Measurements from ENCODE around the gene TPD52L1. TPM values are rescaled to one million over a fixed set of nuclear protein-coding genes. Genes with fewer than 3 reads are reported as not detected.
"Not testable (repeated sequence)": the region's sequence is repeated elsewhere in the genome, so short reads cannot be mapped to it uniquely, and the experiment has no call there.

The TPD52L1 gene
- total RNA-seq, 4 donors from 2014 or later: 13.4 to 39.6 (median 21.2) TPM

DNA sequence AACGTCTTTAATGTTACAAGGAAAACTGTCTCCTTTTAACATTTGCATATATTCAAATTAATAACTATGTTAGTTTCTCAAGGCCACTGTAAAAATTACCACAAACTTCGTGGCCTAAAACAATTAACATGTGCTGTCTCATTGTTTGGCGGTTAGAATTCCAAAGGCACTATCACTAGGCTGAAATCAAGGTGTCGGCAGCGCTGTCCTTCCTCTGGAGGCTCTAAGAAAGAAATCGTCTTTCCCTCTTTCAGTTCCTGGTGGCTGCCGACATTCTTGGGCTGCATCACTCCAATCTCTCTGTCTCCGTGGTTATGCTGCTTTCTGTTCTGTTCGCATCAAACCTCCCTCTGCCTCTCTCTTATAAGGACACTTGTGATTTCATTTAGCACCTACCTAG is 4.2 kb downstream of the TPD52L1 start:
- no peak for DNase-seq
- no peak overlapping the region for H3K27ac ChIP-seq
- H3K36me3 ChIP-seq: no peaks in the 10 kb centered on the region
- H3K4me1 ChIP-seq: peaks cover 0 to 3% (median 0%) of the 10 kb centered on the region in 4 donors
- no peaks in the 10 kb centered on the region for H3K27me3 ChIP-seq
- TF ChIP-seq, protein P1, sequence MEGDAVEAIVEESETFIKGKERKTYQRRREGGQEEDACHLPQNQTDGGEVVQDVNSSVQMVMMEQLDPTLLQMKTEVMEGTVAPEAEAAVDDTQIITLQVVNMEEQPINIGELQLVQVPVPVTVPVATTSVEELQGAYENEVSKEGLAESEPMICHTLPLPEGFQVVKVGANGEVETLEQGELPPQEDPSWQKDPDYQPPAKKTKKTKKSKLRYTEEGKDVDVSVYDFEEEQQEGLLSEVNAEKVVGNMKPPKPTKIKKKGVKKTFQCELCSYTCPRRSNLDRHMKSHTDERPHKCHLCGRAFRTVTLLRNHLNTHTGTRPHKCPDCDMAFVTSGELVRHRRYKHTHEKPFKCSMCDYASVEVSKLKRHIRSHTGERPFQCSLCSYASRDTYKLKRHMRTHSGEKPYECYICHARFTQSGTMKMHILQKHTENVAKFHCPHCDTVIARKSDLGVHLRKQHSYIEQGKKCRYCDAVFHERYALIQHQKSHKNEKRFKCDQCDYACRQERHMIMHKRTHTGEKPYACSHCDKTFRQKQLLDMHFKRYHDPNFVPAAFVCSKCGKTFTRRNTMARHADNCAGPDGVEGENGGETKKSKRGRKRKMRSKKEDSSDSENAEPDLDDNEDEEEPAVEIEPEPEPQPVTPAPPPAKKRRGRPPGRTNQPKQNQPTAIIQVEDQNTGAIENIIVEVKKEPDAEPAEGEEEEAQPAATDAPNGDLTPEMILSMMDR (IDR thresholded peaks at IDR 0.05): no peak
- TF ChIP-seq POLR2A (IDR thresholded peaks at IDR 0.05): no peak
- no peak overlapping the region for H3K4me3 ChIP-seq
- H3K9me3 ChIP-seq: no peaks in the 10 kb centered on the region

DNA sequence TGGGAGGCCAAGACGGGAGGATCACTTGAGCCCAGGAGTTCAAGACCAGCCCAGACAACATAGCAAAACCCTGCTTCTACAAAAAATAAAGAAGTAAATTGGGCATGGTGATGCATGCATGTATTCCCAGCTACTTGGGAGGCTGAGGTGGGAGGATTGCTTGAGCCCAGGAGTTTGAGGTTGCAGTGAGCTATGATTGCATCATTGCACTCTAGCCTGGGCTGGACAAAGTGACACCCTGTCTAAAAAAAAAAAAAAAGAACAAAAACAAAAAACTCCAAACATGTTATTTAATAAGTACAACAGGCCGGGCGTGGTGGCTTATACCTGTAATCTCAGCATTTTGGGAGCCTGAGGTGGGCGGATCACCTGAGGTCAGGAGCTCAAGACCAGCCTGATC is 9.8 kb downstream of the TPD52L1 start:
- H3K27me3 ChIP-seq, H3K9me3 ChIP-seq, H3K36me3 ChIP-seq, H3K27ac ChIP-seq, DNase-seq, H3K4me3 ChIP-seq, H3K4me1 ChIP-seq: not testable (repeated sequence)

DNA sequence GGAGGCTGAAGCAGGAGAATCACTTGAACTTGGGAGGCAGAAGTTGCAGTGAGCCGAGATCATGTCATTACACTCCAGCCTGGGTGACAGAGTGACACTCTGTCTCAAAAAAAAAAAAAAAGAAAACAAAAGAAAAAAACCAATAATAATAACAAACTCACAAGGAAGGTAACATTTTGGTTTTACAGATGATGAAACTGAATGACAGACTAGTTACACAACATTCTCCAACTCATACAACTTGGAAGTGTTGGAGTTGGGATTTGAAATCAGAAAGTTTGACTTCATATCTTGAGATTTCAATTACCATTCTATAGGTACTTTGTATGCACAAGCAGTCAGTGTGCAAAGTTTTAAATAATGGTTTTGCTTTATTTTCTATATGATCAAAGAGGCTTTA is 10.2 kb downstream of the TPD52L1 start:
- Histone ChIP-seq H3K9me3 (no peaks in the 10 kb centered on the region), H3K36me3 (no peaks in the 10 kb centered on the region), H3K27ac (no peak overlapping the region), H3K4me1 (no peaks in the 10 kb centered on the region), H3K4me3 (no peak overlapping the region), H3K27me3 (no peaks in the 10 kb centered on the region)
- DNase-seq: no peak
- TF ChIP-seq, protein P1 (IDR thresholded peaks at IDR 0.05): no peak
- TF ChIP-seq POLR2A (IDR thresholded peaks at IDR 0.05): no peak

DNA sequence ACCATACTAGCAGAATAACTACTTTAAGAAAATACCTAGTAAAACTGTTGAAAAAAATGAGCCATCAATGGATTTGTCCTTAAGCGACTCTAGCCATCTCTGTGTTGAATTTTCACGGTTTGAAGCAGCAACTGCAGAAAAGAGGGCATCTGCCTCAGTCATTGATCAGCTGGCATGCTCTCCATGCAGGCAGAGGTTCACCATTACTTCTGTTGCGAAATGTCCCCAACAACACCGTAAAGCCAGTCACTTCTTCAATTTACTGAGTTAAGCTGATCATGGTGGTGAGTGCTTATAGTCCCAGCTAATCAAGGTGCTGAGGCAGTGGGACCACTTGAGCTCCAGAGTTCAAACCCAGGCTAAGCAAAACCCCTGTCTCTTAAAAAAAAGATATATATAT is 11.1 kb downstream of the TPD52L1 start:
- no peak overlapping the region for H3K27ac ChIP-seq

DNA sequence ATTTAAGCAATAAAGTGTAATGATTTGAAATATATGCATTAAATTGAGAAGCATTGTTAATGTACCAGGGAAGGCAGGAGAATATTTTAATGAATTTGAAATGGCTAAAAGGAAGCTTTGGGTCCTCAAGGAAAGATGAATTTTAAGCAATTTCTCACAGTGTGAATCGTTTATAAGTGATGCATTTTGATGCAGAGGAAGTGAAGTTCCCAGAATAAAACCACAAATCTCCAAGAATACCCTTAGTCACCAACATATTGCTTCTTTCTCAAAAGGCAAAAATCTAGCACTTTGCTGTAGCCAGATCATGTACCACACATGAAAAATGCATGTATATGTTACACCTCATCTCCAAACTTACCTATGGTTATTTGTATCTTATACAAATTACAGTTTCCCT is 11.7 kb downstream of the TPD52L1 start:
- Histone ChIP-seq H3K4me3 (no peak overlapping the region), H3K27me3 (no peaks in the 10 kb centered on the region), H3K27ac (no peak overlapping the region), H3K4me1 (no peaks in the 10 kb centered on the region), H3K36me3 (no peaks in the 10 kb centered on the region), H3K9me3 (no peaks in the 10 kb centered on the region)
- DNase-seq: no peak
- TF ChIP-seq, protein P1 (IDR thresholded peaks at IDR 0.05): no peak
- no peak for TF ChIP-seq POLR2A (IDR thresholded peaks at IDR 0.05)

More for the DNA sequence above, 11.1 kb downstream of the TPD52L1 start:
- Histone ChIP-seq H3K27me3 (no peaks in the 10 kb centered on the region), H3K9me3 (no peaks in the 10 kb centered on the region), H3K4me1 (no peaks in the 10 kb centered on the region), H3K4me3 (no peak overlapping the region), H3K36me3 (no peaks in the 10 kb centered on the region)
- TF ChIP-seq, protein P1 (IDR thresholded peaks at IDR 0.05): no peak
- no peak for TF ChIP-seq POLR2A (IDR thresholded peaks at IDR 0.05)
- DNase-seq: no peak

DNA sequence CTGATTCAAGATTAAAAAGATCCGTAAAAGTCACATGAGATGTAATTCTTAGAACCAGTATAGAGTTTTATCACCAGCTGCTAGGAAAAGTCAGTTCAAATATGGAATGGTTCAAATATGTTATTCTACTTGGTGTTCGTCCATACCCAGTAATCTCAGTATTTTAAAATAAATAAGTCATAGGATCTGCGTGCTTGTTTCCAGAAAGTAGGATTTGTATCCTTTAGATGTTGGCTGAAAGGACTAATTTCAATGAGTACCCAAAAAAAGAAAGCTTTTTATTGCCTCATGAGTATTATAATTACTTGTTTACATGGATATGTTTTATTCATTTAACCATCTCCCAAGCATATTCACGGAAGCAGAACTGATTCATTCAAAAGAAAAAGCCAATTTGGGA is 12.2 kb downstream of the TPD52L1 start:
- TF ChIP-seq, protein P1 (IDR thresholded peaks at IDR 0.05): no peak
- TF ChIP-seq POLR2A (IDR thresholded peaks at IDR 0.05): no peak
- Histone ChIP-seq H3K4me3 (no peak overlapping the region), H3K27ac (no peak overlapping the region), H3K36me3 (no peaks in the 10 kb centered on the region), H3K27me3 (no peaks in the 10 kb centered on the region), H3K9me3 (no peaks in the 10 kb centered on the region), H3K4me1 (no peaks in the 10 kb centered on the region)
- DNase-seq: no peak
